CD14-positive monocyte (primary cell): ENCODE results near the gene GRIP1. TPM values are rescaled to one million over a fixed set of nuclear protein-coding genes. Genes with fewer than 3 reads are reported as not detected.

Source experiments
- DNase-seq, 3 donors: peaks; one replicate each; pipeline ENCODE4 v3.0.0-alpha.2; 2011 to 2022
- H2AFZ ChIP-seq: 2 replicates; pipeline ENCODE4 v1.6.0; 2012; ENCODE audit warnings: mild to moderate bottlenecking, low read depth, low read length, inconsistent platforms; ENCODE audit not compliant: insufficient read depth, poor library complexity, severe bottlenecking
- H3K27ac ChIP-seq, 2 donors: 1 replicate in 1 of 2; 2 replicates in 1 of 2; pipeline ENCODE4 v1.5.1; 2012 to 2013; ENCODE audit warnings: low read length in 2 of 2, control low read depth in 1 of 2, inconsistent platforms in 1 of 2, low read depth in 1 of 2, mild to moderate bottlenecking in 1 of 2
- H3K27me3 ChIP-seq, 2 donors: one replicate each; pipeline versions ENCODE4 v1.6.0 to v1.6.1; 2011 to 2013; ENCODE audit warnings: low read length in 2 of 2; ENCODE audit not compliant: control insufficient read depth in 2 of 2, insufficient read depth in 2 of 2
- H3K36me3 ChIP-seq, 2 donors: replicated peaks in 1 of 2; 1 replicate in 1 of 2; 2 replicates in 1 of 2; pipeline versions ENCODE4 v1.5.1 to v1.6.1; 2012 to 2013; ENCODE audit warnings: low read length in 2 of 2, control low read depth in 1 of 2, inconsistent platforms in 1 of 2, mild to moderate bottlenecking in 1 of 2; ENCODE audit not compliant: insufficient read depth in 2 of 2, control insufficient read depth in 1 of 2
- H3K4me1 ChIP-seq, 2 donors: 1 replicate in 1 of 2; 2 replicates in 1 of 2; pipeline versions ENCODE4 v1.5.1 to v1.6.1; 2012 to 2013; ENCODE audit warnings: low read length in 2 of 2, control low read depth in 1 of 2, inconsistent platforms in 1 of 2, mild to moderate bottlenecking in 1 of 2, moderate library complexity in 1 of 2; ENCODE audit not compliant: insufficient read depth in 2 of 2, control insufficient read depth in 1 of 2
- H3K4me2 ChIP-seq: replicated peaks from 2 replicates; pipeline ENCODE3; 2012; ENCODE audit warnings: low read length, moderate library complexity, mild to moderate bottlenecking; ENCODE audit not compliant: poor library complexity, severe bottlenecking; ENCODE audit errors: extremely low read depth
- H3K4me3 ChIP-seq, 3 experiments: fragments of 200-600 bp in 1 of 3; sonication (generic) in 1 of 3; replicated peaks in 1 of 3; 1 replicate in 2 of 3; 2 replicates in 1 of 3; pipeline ENCODE4 v1.5.1; 2011 to 2013; ENCODE audit warnings: low read length in 3 of 3, mild to moderate bottlenecking in 3 of 3, control low read depth in 2 of 3, low read depth in 2 of 3, inconsistent platforms in 1 of 3, moderate library complexity in 1 of 3
- H3K79me2 ChIP-seq: 2 replicates; pipeline ENCODE4 v1.6.0; 2012; ENCODE audit warnings: mild to moderate bottlenecking, control low read depth, inconsistent platforms, low read length, moderate library complexity; ENCODE audit not compliant: insufficient read depth
- H3K9ac ChIP-seq: 2 replicates; pipeline ENCODE4 v1.6.0; 2017; ENCODE audit warnings: low read length, mild to moderate bottlenecking; ENCODE audit not compliant: insufficient read depth, poor library complexity, severe bottlenecking
- H3K9me3 ChIP-seq, 2 donors: replicated peaks in 1 of 2; 1 replicate in 1 of 2; 2 replicates in 1 of 2; pipeline versions ENCODE4 v1.5.1 to v1.6.1; 2012 to 2013; ENCODE audit warnings: low read length in 2 of 2, control low read depth in 1 of 2; ENCODE audit not compliant: control insufficient read depth in 1 of 2, insufficient read depth in 1 of 2
- H4K20me1 ChIP-seq: 2 replicates; pipeline ENCODE4 v1.6.0; 2012; ENCODE audit warnings: mild to moderate bottlenecking, low read length, control low read depth, moderate library complexity; ENCODE audit not compliant: insufficient read depth
- H3K27ac Mint-ChIP-seq, 7 donors: one replicate each; pipeline ENCODE4 v1.8.0; 2020; ENCODE audit warnings: mild to moderate bottlenecking in 7 of 7, mixed read lengths in 7 of 7, moderate library complexity in 6 of 7, inconsistent platforms in 2 of 7
- H3K27me3 Mint-ChIP-seq, 3 donors: one replicate each; pipeline ENCODE4 v1.8.0; 2021 to 2022; ENCODE audit warnings: low read depth in 3 of 3, mild to moderate bottlenecking in 3 of 3, mixed read lengths in 3 of 3, moderate library complexity in 3 of 3, inconsistent platforms in 1 of 3
- H3K36me3 Mint-ChIP-seq, 2 donors: one replicate each; pipeline ENCODE4 v1.8.0; 2020; ENCODE audit warnings: mixed read lengths in 2 of 2, inconsistent platforms in 1 of 2, mild to moderate bottlenecking in 1 of 2
- H3K4me1 Mint-ChIP-seq: one replicate; pipeline ENCODE4 v1.8.0; 2020; ENCODE audit warnings: mild to moderate bottlenecking, mixed read lengths
- H3K4me3 Mint-ChIP-seq, 2 donors: one replicate each; pipeline ENCODE4 v1.8.0; 2020; ENCODE audit warnings: mild to moderate bottlenecking in 2 of 2, mixed read lengths in 2 of 2, moderate library complexity in 1 of 2
- H3K9me3 Mint-ChIP-seq, 7 donors: one replicate each; pipeline ENCODE4 v1.8.0; 2020 to 2022; ENCODE audit warnings: mixed read lengths in 7 of 7, mild to moderate bottlenecking in 6 of 7, moderate library complexity in 6 of 7, inconsistent platforms in 2 of 7
- CTCF ChIP-seq: fragments of 200-600 bp; IDR thresholded peaks from one replicate; pipeline ENCODE4 v1.8.0; 2022; ENCODE audit warnings: antibody characterized with exemption, mild to moderate bottlenecking
- WGBS: methylation state at CpG from one replicate; pipeline ENCODE4 v1.1.5; 2013; ENCODE audit warnings: missing lambda C conversion rate; ENCODE audit not compliant: insufficient coverage; 5-methylcytosine and 5-hydroxymethylcytosine counted together
- intact Hi-C, 2 donors: fragments of 100-400 bp; cut with micrococcal nuclease; formaldehyde crosslinking; loops; one replicate each; pipeline versions ENCODE4 v1.15.0 to v1.15.1; 2023
- polyA plus RNA-seq, 3 donors: library from polyadenylated mRNA; depleted of rRNA in 1 of 3; unstranded in 2 of 3; stranded (reverse) in 1 of 3; fragments of 300-500 nt in 2 of 3; fragments of >200 nt in 1 of 3; fragmentation: Illumina TruSeq in 2 of 3; gene quantifications; 1 replicate in 2 of 3; 2 replicates in 1 of 3; pipeline ENCODE4 v1.2.3, GENCODE V29; 2012 to 2021

The GRIP1 gene
- polyA plus RNA-seq, 3 donors, result 0.21 TPM; not detected in 2

- TF ChIP-seq CTCF, result no peak
- H3K9me3 ChIP-seq, result no peaks in the 10 kb centered on the region
- H3K4me1 ChIP-seq, result peaks cover 23 to 29% of the 10 kb centered on the region in 2 donors
- no peak overlapping the region for H3K27ac ChIP-seq
- no CpG with 5 or more reads among the region's 5 CpGs for WGBS
- Mint-ChIP-seq H3K9me3 (peaks cover 0 to 4% (median 0%) of the 10 kb centered on the region in 7 donors), H3K36me3 (no peaks in the 10 kb centered on the region), H3K27ac (no peak overlapping the region), H3K4me3 (no peak overlapping the region), H3K27me3 (peaks cover 0 to 2% (median 2%) of the 10 kb centered on the region in 3 donors), H3K4me1 (peaks cover 31% of the 10 kb centered on the region)
- H4K20me1 ChIP-seq, result no peaks in the 10 kb centered on the region
- no peak overlapping the region for H3K4me3 ChIP-seq
- H2AFZ ChIP-seq, result no peak overlapping the region
- no peaks in the 10 kb centered on the region for H3K36me3 ChIP-seq
- H3K9ac ChIP-seq, result no peak overlapping the region
- DNase-seq, result no peak
- no peaks in the 10 kb centered on the region for H3K27me3 ChIP-seq
- intact Hi-C loops, result loop anchor here in 1 of 2 donors (10.0 kb wide), 2 partner anchors 340 to 550 kb away; no protein-coding TSS in a partner anchor
- no peaks in the 10 kb centered on the region for H3K79me2 ChIP-seq
- no peak overlapping the region for H3K4me2 ChIP-seq
Observed at GRCh38 chr12:66694666-66695613, 16.1 kb upstream of the GRIP1 start.

GRCh38 chr12:66693901-66694513 lies 15.1 kb upstream of the GRIP1 start:
- no peaks in the 10 kb centered on the region for H3K27me3 ChIP-seq
- DNase-seq, result peak; percentile 45 to 63 (median 58)
- no peak overlapping the region for H3K27ac ChIP-seq
- Mint-ChIP-seq H3K9me3 (peaks cover 0 to 2% (median 0%) of the 10 kb centered on the region in 7 donors), H3K27me3 (peaks cover 0 to 2% (median 0%) of the 10 kb centered on the region in 3 donors), H3K27ac (peak overlapping the region in 1 of 7 donors; percentile 31), H3K4me1 (peaks cover 33% of the 10 kb centered on the region), H3K36me3 (no peaks in the 10 kb centered on the region), H3K4me3 (no peak overlapping the region)
- peak; percentile 79 for TF ChIP-seq CTCF
- no peaks in the 10 kb centered on the region for H3K79me2 ChIP-seq
- H4K20me1 ChIP-seq, result no peaks in the 10 kb centered on the region
- H3K9ac ChIP-seq, result no peak overlapping the region
- intact Hi-C loops, result loop anchor here in 1 of 2 donors (10.0 kb wide), 2 partner anchors 339 to 549 kb away; no protein-coding TSS in a partner anchor
- peaks cover 23 to 30% of the 10 kb centered on the region in 2 donors for H3K4me1 ChIP-seq
- WGBS, result no CpG with 5 or more reads among the region's 1 CpG
- H2AFZ ChIP-seq, result no peak overlapping the region
- no peak overlapping the region for H3K4me3 ChIP-seq
- H3K36me3 ChIP-seq, result no peaks in the 10 kb centered on the region
- no peaks in the 10 kb centered on the region for H3K9me3 ChIP-seq
- no peak overlapping the region for H3K4me2 ChIP-seq
